Measurements from ENCODE around the gene UBE2E1. TPM values are rescaled to one million over a fixed set of nuclear protein-coding genes. Genes with fewer than 3 reads are reported as not detected.

Gene UBE2E1
- total RNA-seq, 1 experiment from 2014 or later, result 102 TPM

GRCh38 chr3:23781871-23782270 lies 23.9 kb upstream of the UBE2E1 start:
- BruUV-seq (replicated peaks), result no TSS peak
- Histone ChIP-seq H4K20me1 (ENCODE audit: insufficient read depth) (no peaks in the 10 kb centered on the region), H3K9me3 (ENCODE audit: insufficient read depth, low read depth) (peaks cover 4% of the 10 kb centered on the region; the same call in 1 of the 2 replicates), H3F3A (ENCODE audit: insufficient read depth, low read depth) (no peaks in the 10 kb centered on the region), H3K4me2 (no peak overlapping the region), H3K36me3 (ENCODE audit: low read depth) (no peaks in the 10 kb centered on the region), H3K4me1 (replicated peaks; ENCODE audit: insufficient read depth) (no peaks in the 10 kb centered on the region), H3K4me3 (no peak overlapping the region), H3K79me2 (ENCODE audit: low read depth) (no peaks in the 10 kb centered on the region), H3K27me3 (ENCODE audit: insufficient read depth, low read depth) (no peaks in the 10 kb centered on the region), H3K9me2 (ENCODE audit: insufficient read depth) (no peaks in the 10 kb centered on the region), H3K27ac (no peak overlapping the region), H2AFZ (no peak overlapping the region)
- POLR2A ChIA-PET (ENCODE audit: unreplicated experiment), result no interaction called here
- DNase-seq, result no peak
- CTCF ChIA-PET, result no interaction called here
- no peak for TF ChIP-seq CTCF (conservative IDR thresholded peaks at IDR 0.05)
- TF ChIP-seq EZH2 (IDR thresholded peaks at IDR 0.05; ENCODE audit: low read depth), result no peak
- intact Hi-C loops (cut with micrococcal nuclease; ENCODE audit: unreplicated experiment), result no loop called here

DNA sequence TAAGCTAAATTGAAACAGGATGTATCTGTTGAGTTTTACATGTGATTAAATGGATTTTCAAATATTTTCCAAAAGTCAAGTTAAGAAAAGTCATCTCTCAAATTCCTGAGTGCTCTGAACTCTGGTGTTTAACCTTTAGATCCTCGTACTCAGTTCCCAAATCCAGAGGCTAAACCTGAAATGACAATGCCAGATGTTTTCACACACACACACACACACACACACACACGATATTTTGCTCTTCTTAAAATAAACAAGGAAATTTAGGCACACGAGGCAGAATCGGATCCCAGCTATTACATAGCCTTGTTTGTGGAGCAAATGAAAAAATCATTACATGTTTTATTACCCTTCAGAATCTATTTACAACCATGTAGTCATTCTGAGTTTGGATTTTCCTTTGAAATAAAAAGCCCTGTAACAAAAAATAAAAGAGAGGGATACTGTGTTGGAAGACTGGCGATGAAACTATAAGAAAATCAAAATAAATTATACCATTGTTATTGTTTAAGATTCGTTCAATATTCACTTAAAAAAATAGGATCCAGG lies 20.6 kb upstream of the UBE2E1 start:
- H3K27me3 ChIP-seq (ENCODE audit: insufficient read depth, low read depth), result no peaks in the 10 kb centered on the region
- intact Hi-C loops (cut with micrococcal nuclease; ENCODE audit: unreplicated experiment), result no loop called here
- H3K9me3 ChIP-seq (ENCODE audit: insufficient read depth, low read depth), result peaks cover 4% of the 10 kb centered on the region; the same call in 1 of the 2 replicates
- no peak overlapping the region for H3K4me2 ChIP-seq
- no TSS peak for BruUV-seq (replicated peaks)
- POLR2A ChIA-PET (ENCODE audit: unreplicated experiment), result no interaction called here
- no peak for TF ChIP-seq CTCF (conservative IDR thresholded peaks at IDR 0.05)
- TF ChIP-seq EZH2 (IDR thresholded peaks at IDR 0.05; ENCODE audit: low read depth), result no peak
- CTCF ChIA-PET, result no interaction called here
- no peaks in the 10 kb centered on the region for H4K20me1 ChIP-seq (ENCODE audit: insufficient read depth)
- H3K9me2 ChIP-seq (ENCODE audit: insufficient read depth), result no peaks in the 10 kb centered on the region
- no peak overlapping the region for H3K27ac ChIP-seq
- no peaks in the 10 kb centered on the region for H3F3A ChIP-seq (ENCODE audit: insufficient read depth, low read depth)
- H3K79me2 ChIP-seq (ENCODE audit: low read depth), result no peaks in the 10 kb centered on the region
- no peak overlapping the region for H2AFZ ChIP-seq
- H3K4me3 ChIP-seq, result no peak overlapping the region
- no peaks in the 10 kb centered on the region for H3K4me1 ChIP-seq (replicated peaks; ENCODE audit: insufficient read depth)
- H3K36me3 ChIP-seq (ENCODE audit: low read depth), result no peaks in the 10 kb centered on the region
- no peak for DNase-seq

DNA sequence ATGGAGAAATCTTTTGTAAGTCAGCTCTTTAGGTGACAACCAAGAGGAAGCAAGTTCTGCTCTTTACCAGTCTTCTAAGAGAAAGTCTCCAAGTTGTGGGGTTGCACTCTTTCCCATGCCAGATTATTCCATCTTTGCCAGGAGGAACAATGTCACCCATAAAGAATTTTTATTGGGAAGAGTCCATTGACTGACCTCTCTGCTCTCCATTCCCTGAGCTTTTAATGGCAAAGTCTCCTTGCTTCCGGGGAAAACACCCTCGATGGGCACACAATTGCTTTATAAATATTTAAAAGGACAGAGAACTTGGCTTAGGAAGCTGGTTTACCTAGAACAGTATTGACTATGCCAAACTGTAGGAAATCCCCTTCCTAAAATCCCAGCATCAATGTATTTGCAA lies 19.9 kb upstream of the UBE2E1 start:
- no peaks in the 10 kb centered on the region for H3K36me3 ChIP-seq (ENCODE audit: low read depth)
- H3K79me2 ChIP-seq (ENCODE audit: low read depth), result no peaks in the 10 kb centered on the region
- no peaks in the 10 kb centered on the region for H3K4me1 ChIP-seq (replicated peaks; ENCODE audit: insufficient read depth)
- ChIA-PET CTCF (no interaction called here), POLR2A (ENCODE audit: unreplicated experiment) (no interaction called here)
- H3K27me3 ChIP-seq (ENCODE audit: insufficient read depth, low read depth), result no peaks in the 10 kb centered on the region
- peaks cover 4% of the 10 kb centered on the region; the same call in 1 of the 2 replicates for H3K9me3 ChIP-seq (ENCODE audit: insufficient read depth, low read depth)
- no peak overlapping the region for H3K27ac ChIP-seq
- no peak overlapping the region for H3K4me2 ChIP-seq
- no peaks in the 10 kb centered on the region for H3K9me2 ChIP-seq (ENCODE audit: insufficient read depth)
- no peaks in the 10 kb centered on the region for H3F3A ChIP-seq (ENCODE audit: insufficient read depth, low read depth)
- TF ChIP-seq CTCF (conservative IDR thresholded peaks at IDR 0.05), result no peak
- TF ChIP-seq EZH2 (IDR thresholded peaks at IDR 0.05; ENCODE audit: low read depth), result no peak
- intact Hi-C loops (cut with micrococcal nuclease; ENCODE audit: unreplicated experiment), result no loop called here
- BruUV-seq (replicated peaks), result no TSS peak
- no peak overlapping the region for H2AFZ ChIP-seq
- DNase-seq, result no peak
- no peak overlapping the region for H3K4me3 ChIP-seq
- no peaks in the 10 kb centered on the region for H4K20me1 ChIP-seq (ENCODE audit: insufficient read depth)

All from PC-9 (cell line).